ENCODE data around the gene CDKN2B-AS1.

The CDKN2B-AS1 gene

GRCh38 chr9:21998026-21998425 lies 3.4 kb downstream of the CDKN2B-AS1 start:
- in situ Hi-C loops (cut with HindIII; ENCODE audit: low pct_unique_long_range_greater_than_20kb, low sequenced_read_pairs), result no loop called here
- no peak for DNase-seq (ENCODE audit: low read depth in 1 of 2, low spot score in 1 of 2)
- no peak for TF ChIP-seq JUND (IDR thresholded peaks at IDR 0.05; ENCODE audit: low read depth)

- DNase-seq (ENCODE audit: low read depth in 1 of 2, low spot score in 1 of 2), result no peak
These were observed 7.4 kb downstream of the CDKN2B-AS1 start for GRCh38 chr9:22002038-22002437.

GRCh38 chr9:22005021-22005701 lies 10.6 kb downstream of the CDKN2B-AS1 start:
- DNase-seq (ENCODE audit: low read depth in 1 of 2, low spot score in 1 of 2), result no peak
- TF ChIP-seq JUND (IDR thresholded peaks at IDR 0.05; ENCODE audit: low read depth), result no peak
- in situ Hi-C loops (cut with HindIII; ENCODE audit: low pct_unique_long_range_greater_than_20kb, low sequenced_read_pairs), result no loop called here

More at GRCh38 chr9:22002038-22002437, 7.4 kb downstream of the CDKN2B-AS1 start:
- in situ Hi-C loops (cut with HindIII; ENCODE audit: low pct_unique_long_range_greater_than_20kb, low sequenced_read_pairs), result no loop called here
- no peak for TF ChIP-seq JUND (IDR thresholded peaks at IDR 0.05; ENCODE audit: low read depth)

- DNase-seq (ENCODE audit: low read depth in 1 of 2, low spot score in 1 of 2), result no peak
- TF ChIP-seq JUND (IDR thresholded peaks at IDR 0.05; ENCODE audit: low read depth), result no peak
- in situ Hi-C loops (cut with HindIII; ENCODE audit: low pct_unique_long_range_greater_than_20kb, low sequenced_read_pairs), result no loop called here
These were observed 11.4 kb downstream of the CDKN2B-AS1 start for GRCh38 chr9:22005702-22006606.

GRCh38 chr9:22008384-22008716 lies 13.8 kb downstream of the CDKN2B-AS1 start:
- TF ChIP-seq JUND (IDR thresholded peaks at IDR 0.05; ENCODE audit: low read depth), result no peak
- no peak for DNase-seq (ENCODE audit: low read depth in 1 of 2, low spot score in 1 of 2)
- in situ Hi-C loops (cut with HindIII; ENCODE audit: low pct_unique_long_range_greater_than_20kb, low sequenced_read_pairs), result no loop called here

- DNase-seq (ENCODE audit: low read depth in 1 of 2, low spot score in 1 of 2), result peak; percentile 78 to 97
- no peak for TF ChIP-seq JUND (IDR thresholded peaks at IDR 0.05; ENCODE audit: low read depth)
- in situ Hi-C loops (cut with HindIII; ENCODE audit: low pct_unique_long_range_greater_than_20kb, low sequenced_read_pairs), result no loop called here
These were observed 14.3 kb downstream of the CDKN2B-AS1 start, which contains the start of gene CDKN2B for GRCh38 chr9:22008717-22009505. Gene CDKN2B, minus strand, starts transcription at chr9:22009305. Its CDS starts 352 bp downstream, at chr9:22008953.

GRCh38 chr9:22009506-22009867 lies 14.9 kb downstream of the CDKN2B-AS1 start:
- no peak for TF ChIP-seq JUND (IDR thresholded peaks at IDR 0.05; ENCODE audit: low read depth)
- in situ Hi-C loops (cut with HindIII; ENCODE audit: low pct_unique_long_range_greater_than_20kb, low sequenced_read_pairs), result no loop called here
- no peak for DNase-seq (ENCODE audit: low read depth in 1 of 2, low spot score in 1 of 2)

GRCh38 chr9:22010866-22011625 lies 16.5 kb downstream of the CDKN2B-AS1 start:
- in situ Hi-C loops (cut with HindIII; ENCODE audit: low pct_unique_long_range_greater_than_20kb, low sequenced_read_pairs), result no loop called here
- TF ChIP-seq JUND (IDR thresholded peaks at IDR 0.05; ENCODE audit: low read depth), result no peak
- DNase-seq (ENCODE audit: low read depth in 1 of 2, low spot score in 1 of 2), result no peak

GRCh38 chr9:22022396-22022795 lies 27.8 kb downstream of the CDKN2B-AS1 start:
- TF ChIP-seq JUND (IDR thresholded peaks at IDR 0.05; ENCODE audit: low read depth), result no peak
- in situ Hi-C loops (cut with HindIII; ENCODE audit: low pct_unique_long_range_greater_than_20kb, low sequenced_read_pairs), result no loop called here
- no peak for DNase-seq (ENCODE audit: low read depth in 1 of 2, low spot score in 1 of 2)

GRCh38 chr9:22026696-22027095 lies 32.1 kb downstream of the CDKN2B-AS1 start:
- TF ChIP-seq JUND (IDR thresholded peaks at IDR 0.05; ENCODE audit: low read depth), result no peak
- in situ Hi-C loops (cut with HindIII; ENCODE audit: low pct_unique_long_range_greater_than_20kb, low sequenced_read_pairs), result no loop called here
- DNase-seq (ENCODE audit: low read depth in 1 of 2, low spot score in 1 of 2), result no peak

- no peak for TF ChIP-seq JUND (IDR thresholded peaks at IDR 0.05; ENCODE audit: low read depth)
- in situ Hi-C loops (cut with HindIII; ENCODE audit: low pct_unique_long_range_greater_than_20kb, low sequenced_read_pairs), result no loop called here
- no peak for DNase-seq (ENCODE audit: low read depth in 1 of 2, low spot score in 1 of 2)
These were observed 33.8 kb downstream of the CDKN2B-AS1 start for GRCh38 chr9:22028394-22028793.

GRCh38 chr9:22029231-22029630 lies 34.6 kb downstream of the CDKN2B-AS1 start:
- DNase-seq (ENCODE audit: low read depth in 1 of 2, low spot score in 1 of 2), result no peak
- TF ChIP-seq JUND (IDR thresholded peaks at IDR 0.05; ENCODE audit: low read depth), result no peak
- in situ Hi-C loops (cut with HindIII; ENCODE audit: low pct_unique_long_range_greater_than_20kb, low sequenced_read_pairs), result no loop called here
